HCT116 (cell line): ENCODE measurements around the gene CCNK.

ENCODE experiments used
- CEBPB ChIP-seq: IDR thresholded peaks from 2 replicates; pipeline ENCODE4 v1.6.1; 2012; ENCODE audit warnings: low read depth
- CTCF ChIP-seq, 3 experiments: fragments of 200-600 bp in 1 of 3; sonication (generic) in 1 of 3; IDR thresholded peaks in 2 of 3; conservative IDR thresholded peaks in 1 of 3; 2 replicates each; pipeline ENCODE4 v1.5.1; 2012 to 2017; ENCODE audit warnings: low read depth in 2 of 3, low read length in 2 of 3, antibody characterized with exemption in 1 of 3, borderline replicate concordance in 1 of 3, control low read depth in 1 of 3, mild to moderate bottlenecking in 1 of 3, mixed read lengths in 1 of 3, mixed run types in 1 of 3, moderate library complexity in 1 of 3; ENCODE audit not compliant: insufficient read depth in 1 of 3
- EZH2 ChIP-seq: fragments of 200-600 bp; sonication (generic); IDR thresholded peaks from 2 replicates; pipeline ENCODE4 v1.6.1; 2017; ENCODE audit warnings: antibody characterized with exemption, mixed run types
- MAX ChIP-seq: IDR thresholded peaks from 2 replicates; pipeline ENCODE4 v1.6.1; 2012
- POLR2A ChIP-seq: IDR thresholded peaks from 2 replicates; pipeline ENCODE4 v1.7.0; 2011; ENCODE audit warnings: borderline replicate concordance; ENCODE audit not compliant: insufficient read depth, insufficient read length; ENCODE audit errors: extremely low read depth
- POLR2AphosphoS5 ChIP-seq: IDR thresholded peaks from 2 replicates; pipeline ENCODE4 v1.6.1; 2011; ENCODE audit warnings: mild to moderate bottlenecking, low read depth, low read length, moderate library complexity
- SIN3A ChIP-seq: IDR thresholded peaks from 2 replicates; pipeline ENCODE4 v1.6.1; 2012; ENCODE audit warnings: low read depth
- SP1 ChIP-seq: IDR thresholded peaks from 2 replicates; pipeline ENCODE4 v1.6.1; 2012; ENCODE audit warnings: low read depth

GRCh38 chr14:99551034-99551922, 70.1 kb downstream of the CCNK start:
- TF ChIP-seq CTCF (IDR thresholded peaks at IDR 0.05 in 2 of 3, conservative IDR thresholded peaks at IDR 0.05 in 1 of 3; ENCODE audit: borderline replicate concordance in 1 of 3, insufficient read depth in 1 of 3, low read depth in 2 of 3, low read length in 2 of 3): no peak
- TF ChIP-seq POLR2A: no peak
- no peak for TF ChIP-seq EZH2
- no peak for TF ChIP-seq SP1
- no peak for TF ChIP-seq CEBPB
- no peak for TF ChIP-seq MAX
- no peak for TF ChIP-seq POLR2AphosphoS5
- TF ChIP-seq SIN3A: no peak
